Stimulated activated naive CD8-positive, alpha-beta T cell treated with anti-CD3 and anti-CD28 coated beads, Interleukin-15, Interleukin-2, amounts not matched to agents 100 ng/mL and 50 ng/mL, for 24 hours (primary cell): Measurements from ENCODE around the gene WDR75.
"Not testable (repeated sequence)": the region's sequence is repeated elsewhere in the genome, so short reads cannot be mapped to it uniquely, and the experiment has no call there.

Source experiments
- H3K27ac Mint-ChIP-seq: one replicate; pipeline ENCODE4 v1.8.0; 2021; ENCODE audit warnings: mild to moderate bottlenecking, mixed read lengths
- H3K27me3 Mint-ChIP-seq: one replicate; pipeline ENCODE4 v1.8.0; 2021; ENCODE audit warnings: mixed read lengths
- H3K36me3 Mint-ChIP-seq: one replicate; pipeline ENCODE4 v1.8.0; 2021; ENCODE audit warnings: low read depth, mixed read lengths
- H3K4me1 Mint-ChIP-seq: one replicate; pipeline ENCODE4 v1.8.0; 2021; ENCODE audit warnings: low read depth, mixed read lengths
- H3K4me3 Mint-ChIP-seq: one replicate; pipeline ENCODE4 v1.8.0; 2021; ENCODE audit warnings: mild to moderate bottlenecking, mixed read lengths
- H3K9me3 Mint-ChIP-seq: one replicate; pipeline ENCODE4 v1.8.0; 2021; ENCODE audit warnings: mixed read lengths

The WDR75 gene

DNA sequence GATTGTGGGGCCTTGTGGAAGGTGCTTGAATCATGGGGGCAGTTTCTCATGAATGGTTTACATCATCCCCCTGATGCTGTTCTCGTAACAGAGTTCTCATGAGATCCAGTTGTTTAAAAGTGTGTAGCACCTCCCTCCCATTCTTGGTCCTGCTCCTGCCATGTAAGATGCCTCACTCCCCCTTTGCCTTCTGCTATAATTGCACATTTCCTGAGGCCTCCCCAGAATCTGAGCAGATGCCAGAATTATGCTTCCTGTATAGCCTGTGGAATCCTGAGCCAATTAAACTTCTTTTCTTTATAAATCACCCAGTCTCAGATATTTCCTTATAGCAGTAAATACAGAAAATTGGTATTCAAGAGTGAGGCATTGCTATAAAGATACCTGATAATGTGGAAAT is 15.6 kb upstream of the WDR75 start:
- Mint-ChIP-seq H3K27me3 (peaks cover 3% of the 10 kb centered on the region), H3K4me3 (no peak overlapping the region), H3K27ac (no peak overlapping the region), H3K4me1 (no peaks in the 10 kb centered on the region), H3K9me3 (no peaks in the 10 kb centered on the region), H3K36me3 (peaks cover 3% of the 10 kb centered on the region)

GRCh38 chr2:189426886-189427285 is 14.4 kb upstream of the WDR75 start:
- no peak overlapping the region for H3K27ac Mint-ChIP-seq
- H3K4me1 Mint-ChIP-seq = no peaks in the 10 kb centered on the region
- H3K9me3 Mint-ChIP-seq = no peaks in the 10 kb centered on the region
- H3K27me3 Mint-ChIP-seq = no peaks in the 10 kb centered on the region
- H3K4me3 Mint-ChIP-seq = no peak overlapping the region
- H3K36me3 Mint-ChIP-seq = peaks cover 2% of the 10 kb centered on the region

GRCh38 chr2:189427872-189428271 is 13.4 kb upstream of the WDR75 start:
- Mint-ChIP-seq H3K4me1 (no peaks in the 10 kb centered on the region), H3K27me3 (no peaks in the 10 kb centered on the region), H3K4me3 (no peak overlapping the region), H3K36me3 (no peaks in the 10 kb centered on the region), H3K9me3 (no peaks in the 10 kb centered on the region), H3K27ac (no peak overlapping the region)

- not testable (repeated sequence) for H3K36me3 Mint-ChIP-seq, H3K27me3 Mint-ChIP-seq, H3K4me3 Mint-ChIP-seq, H3K9me3 Mint-ChIP-seq, H3K4me1 Mint-ChIP-seq, H3K27ac Mint-ChIP-seq
Observed at GRCh38 chr2:189430448-189430847, 10.8 kb upstream of the WDR75 start.

GRCh38 chr2:189435803-189436202 is 5.5 kb upstream of the WDR75 start:
- not testable (repeated sequence) for H3K36me3 Mint-ChIP-seq, H3K27ac Mint-ChIP-seq, H3K27me3 Mint-ChIP-seq, H3K9me3 Mint-ChIP-seq, H3K4me3 Mint-ChIP-seq
- peaks cover 25% of the 10 kb centered on the region for H3K4me1 Mint-ChIP-seq

GRCh38 chr2:189437926-189438325 is 3.3 kb upstream of the WDR75 start:
- Mint-ChIP-seq H3K4me3 (no peak overlapping the region), H3K27ac (no peak overlapping the region), H3K9me3 (no peaks in the 10 kb centered on the region), H3K27me3 (no peaks in the 10 kb centered on the region), H3K4me1 (peaks cover 25% of the 10 kb centered on the region), H3K36me3 (peaks cover 5% of the 10 kb centered on the region)

DNA sequence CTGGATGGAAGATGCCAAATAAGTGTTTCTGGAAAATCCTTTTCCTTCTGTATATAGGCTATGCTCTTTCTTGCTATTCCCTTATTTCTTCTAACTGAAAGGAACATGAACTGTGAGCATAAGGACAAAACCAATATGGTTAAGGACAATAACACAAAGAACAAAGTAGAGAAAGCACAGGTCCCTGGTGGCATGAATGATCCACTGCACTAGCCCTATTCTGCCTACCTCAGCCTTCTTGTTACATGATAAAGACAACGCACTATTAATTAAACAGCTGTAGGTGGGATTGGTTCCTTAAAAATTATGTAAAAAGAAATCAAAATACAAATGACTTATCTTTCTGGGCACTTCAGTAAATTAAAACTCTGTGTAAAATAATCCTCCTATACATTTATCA is 1.9 kb upstream of the WDR75 start:
- Mint-ChIP-seq H3K27ac (no peak overlapping the region), H3K9me3 (no peaks in the 10 kb centered on the region), H3K27me3 (no peaks in the 10 kb centered on the region), H3K4me3 (peak overlapping the region; percentile 14), H3K36me3 (peaks cover 5% of the 10 kb centered on the region), H3K4me1 (peaks cover 25% of the 10 kb centered on the region)

- peaks cover 25% of the 10 kb centered on the region for H3K4me1 Mint-ChIP-seq
- H3K27me3 Mint-ChIP-seq = no peaks in the 10 kb centered on the region
- H3K4me3 Mint-ChIP-seq = no peak overlapping the region
- H3K9me3 Mint-ChIP-seq = no peaks in the 10 kb centered on the region
- peaks cover 5% of the 10 kb centered on the region for H3K36me3 Mint-ChIP-seq
- peak overlapping the region; percentile 100 for H3K27ac Mint-ChIP-seq
Observed at GRCh38 chr2:189440644-189440946, 679 bp upstream of the WDR75 start.

DNA sequence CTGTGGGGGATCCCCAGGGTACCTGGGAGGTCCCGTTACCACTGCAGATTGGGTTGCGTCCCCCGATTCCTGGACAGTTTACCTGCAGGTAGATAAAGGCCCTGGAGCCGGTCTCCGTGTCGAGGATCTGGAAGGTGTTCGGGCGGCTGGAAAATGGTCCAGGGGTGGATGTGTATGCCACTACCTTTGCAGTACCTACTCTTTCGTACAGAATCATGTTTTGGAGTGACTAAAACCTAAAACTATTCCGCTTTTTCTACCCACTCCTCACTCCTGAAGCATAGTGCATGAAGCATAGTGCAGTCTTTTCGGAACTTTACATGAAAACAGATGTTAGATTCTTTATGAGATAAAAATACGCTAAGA is 418 bp downstream of the WDR75 start:
- Mint-ChIP-seq H3K36me3 (peaks cover 5% of the 10 kb centered on the region), H3K27me3 (no peaks in the 10 kb centered on the region), H3K9me3 (no peaks in the 10 kb centered on the region), H3K4me3 (no peak overlapping the region), H3K4me1 (peaks cover 25% of the 10 kb centered on the region), H3K27ac (peak overlapping the region; percentile 100)

- no peaks in the 10 kb centered on the region for H3K27me3 Mint-ChIP-seq
- peak overlapping the region; percentile 100 for H3K27ac Mint-ChIP-seq
- H3K36me3 Mint-ChIP-seq = peaks cover 5% of the 10 kb centered on the region
- H3K9me3 Mint-ChIP-seq = peaks cover 4% of the 10 kb centered on the region
- H3K4me3 Mint-ChIP-seq = no peak overlapping the region
- H3K4me1 Mint-ChIP-seq = peaks cover 22% of the 10 kb centered on the region
Observed at GRCh38 chr2:189442468-189442867, 1.2 kb downstream of the WDR75 start.

DNA sequence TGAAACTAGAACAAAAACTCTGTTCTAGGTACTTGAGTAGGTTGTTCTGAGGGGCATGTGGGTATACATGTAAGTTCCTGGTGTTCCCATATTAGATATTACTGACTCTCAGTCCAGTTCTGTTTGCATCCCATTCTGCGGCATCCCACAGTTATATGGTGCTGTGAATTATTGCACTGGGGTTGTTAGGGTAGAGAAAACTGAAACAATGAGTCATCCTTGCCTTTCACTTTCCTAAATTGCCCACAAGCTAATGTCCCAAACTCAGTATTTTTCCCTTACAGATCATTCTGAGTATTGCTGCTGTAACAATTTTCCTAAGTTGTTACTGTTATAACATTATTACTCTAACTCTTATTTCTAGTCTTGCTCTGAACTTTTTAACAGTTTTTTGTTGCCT is 3.0 kb downstream of the WDR75 start:
- no peak overlapping the region for H3K27ac Mint-ChIP-seq
- H3K4me3 Mint-ChIP-seq = no peak overlapping the region
- peaks cover 5% of the 10 kb centered on the region for H3K36me3 Mint-ChIP-seq
- no peaks in the 10 kb centered on the region for H3K27me3 Mint-ChIP-seq
- H3K9me3 Mint-ChIP-seq = peaks cover 4% of the 10 kb centered on the region
- H3K4me1 Mint-ChIP-seq = peaks cover 10% of the 10 kb centered on the region

DNA sequence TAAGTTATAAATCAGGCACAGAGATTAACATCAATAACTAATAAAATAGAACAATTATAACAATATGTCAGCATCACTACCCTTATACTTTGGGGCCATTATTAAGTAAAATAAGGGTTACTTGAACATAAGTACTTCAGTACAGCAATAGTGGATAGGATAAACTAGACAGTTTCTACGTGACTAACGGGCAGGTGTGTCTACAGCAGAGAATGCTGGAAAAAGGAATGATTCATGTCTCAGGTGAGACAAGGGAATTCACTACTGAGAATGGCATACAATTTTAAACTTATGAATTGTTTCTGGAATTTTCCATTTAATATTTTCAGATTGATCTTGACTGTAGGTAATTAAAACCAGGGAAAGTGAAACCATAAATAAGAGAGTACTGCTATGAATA is 5.5 kb downstream of the WDR75 start:
- H3K4me3 Mint-ChIP-seq = peak overlapping the region; percentile 11
- H3K27me3 Mint-ChIP-seq = no peaks in the 10 kb centered on the region
- peaks cover 4% of the 10 kb centered on the region for H3K9me3 Mint-ChIP-seq
- H3K4me1 Mint-ChIP-seq = peaks cover 3% of the 10 kb centered on the region
- peak overlapping the region; percentile 33 for H3K27ac Mint-ChIP-seq
- peaks cover 4% of the 10 kb centered on the region for H3K36me3 Mint-ChIP-seq

DNA sequence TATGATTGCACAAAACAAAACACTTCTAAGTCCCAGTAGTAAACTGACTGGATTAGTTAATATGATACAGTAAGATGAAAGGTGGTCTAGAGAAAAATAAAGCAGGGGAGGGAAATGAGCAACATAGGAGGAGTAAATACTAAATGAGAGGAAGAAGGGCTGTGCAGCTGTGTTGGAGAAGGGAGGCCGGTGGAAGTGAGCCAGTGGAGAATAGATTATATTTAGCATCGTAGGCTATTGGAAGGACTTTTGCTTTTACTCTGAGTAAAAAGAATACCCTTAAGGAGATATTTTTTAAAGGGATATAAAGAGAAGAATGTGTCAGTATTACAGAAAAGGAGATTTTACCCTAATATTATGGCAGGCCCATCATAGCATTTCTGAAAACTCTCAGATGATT is 12.7 kb downstream of the WDR75 start:
- peaks cover 58% of the 10 kb centered on the region for H3K36me3 Mint-ChIP-seq
- H3K27me3 Mint-ChIP-seq = no peaks in the 10 kb centered on the region
- H3K4me3 Mint-ChIP-seq = no peak overlapping the region
- H3K27ac Mint-ChIP-seq = peak overlapping the region; percentile 42
- H3K9me3 Mint-ChIP-seq = no peaks in the 10 kb centered on the region
- peaks cover 3% of the 10 kb centered on the region for H3K4me1 Mint-ChIP-seq

- Mint-ChIP-seq H3K27ac (no peak overlapping the region), H3K4me1 (peaks cover 8% of the 10 kb centered on the region), H3K9me3 (no peaks in the 10 kb centered on the region), H3K36me3 (peaks cover 86% of the 10 kb centered on the region), H3K4me3 (no peak overlapping the region), H3K27me3 (no peaks in the 10 kb centered on the region)
Observed at GRCh38 chr2:189465076-189465475, 23.8 kb downstream of the WDR75 start.

DNA sequence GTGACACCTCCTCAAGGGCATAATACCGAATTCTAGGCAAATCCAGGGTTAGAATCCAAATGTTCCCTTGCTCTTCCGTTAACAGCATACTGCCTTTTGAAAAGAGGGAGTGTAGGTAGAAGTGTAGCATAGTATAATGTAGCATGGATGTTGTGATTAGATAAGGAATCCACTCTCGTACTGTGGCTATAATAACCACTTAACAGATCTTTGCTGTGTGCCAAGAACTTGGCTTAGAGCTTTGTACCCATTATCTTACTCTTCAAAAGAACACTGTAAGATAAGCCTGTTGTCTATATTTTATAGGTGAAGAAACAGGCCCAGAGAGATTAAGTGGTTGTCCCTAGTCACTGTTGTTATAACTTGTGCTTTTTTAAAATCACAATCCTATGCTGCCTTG is 24.2 kb downstream of the WDR75 start:
- peaks cover 86% of the 10 kb centered on the region for H3K36me3 Mint-ChIP-seq
- H3K4me3 Mint-ChIP-seq = no peak overlapping the region
- H3K27me3 Mint-ChIP-seq = no peaks in the 10 kb centered on the region
- peaks cover 8% of the 10 kb centered on the region for H3K4me1 Mint-ChIP-seq
- no peak overlapping the region for H3K27ac Mint-ChIP-seq
- no peaks in the 10 kb centered on the region for H3K9me3 Mint-ChIP-seq

DNA sequence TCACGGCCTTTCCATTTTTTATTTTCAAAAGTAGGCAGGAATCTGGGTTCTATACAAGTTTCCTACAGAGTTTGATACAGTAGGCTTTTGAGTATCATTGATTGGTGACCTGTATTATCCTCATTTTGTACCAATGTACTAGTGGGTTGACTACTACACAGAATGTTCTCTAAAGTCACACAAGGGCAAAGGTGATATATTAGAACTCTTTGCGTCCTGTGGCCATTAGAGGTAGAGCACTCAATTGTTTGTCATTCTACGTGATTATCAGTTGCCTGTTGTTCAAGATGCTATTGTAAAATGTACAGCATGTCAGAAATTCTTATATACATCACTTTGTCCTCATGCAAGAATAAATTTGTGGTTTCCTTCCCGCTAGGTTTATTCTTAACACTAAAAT is 24.8 kb downstream of the WDR75 start:
- no peak overlapping the region for H3K4me3 Mint-ChIP-seq

GRCh38 chr2:189466656-189467055 is 25.4 kb downstream of the WDR75 start:
- Mint-ChIP-seq H3K9me3 (no peaks in the 10 kb centered on the region), H3K4me3 (no peak overlapping the region), H3K36me3 (peaks cover 95% of the 10 kb centered on the region), H3K27ac (no peak overlapping the region), H3K27me3 (no peaks in the 10 kb centered on the region), H3K4me1 (peaks cover 8% of the 10 kb centered on the region)

More for the DNA sequence above, 24.8 kb downstream of the WDR75 start:
- H3K9me3 Mint-ChIP-seq = no peaks in the 10 kb centered on the region
- no peaks in the 10 kb centered on the region for H3K27me3 Mint-ChIP-seq
- peaks cover 8% of the 10 kb centered on the region for H3K4me1 Mint-ChIP-seq
- H3K36me3 Mint-ChIP-seq = peaks cover 92% of the 10 kb centered on the region
- no peak overlapping the region for H3K27ac Mint-ChIP-seq
